H7 (cell line): Measurements from ENCODE around the gene C12orf43. TPM values are rescaled to one million over a fixed set of nuclear protein-coding genes. Genes with fewer than 3 reads are reported as not detected.

ENCODE experiments used
- DNase-seq: peaks from one replicate; pipeline ENCODE4 v3.0.0; 2012
- H3K27me3 ChIP-seq: 2 replicates; pipeline ENCODE4 v1.6.0; 2011; ENCODE audit warnings: mild to moderate bottlenecking, low read length; ENCODE audit not compliant: control insufficient read depth, insufficient read depth
- H3K36me3 ChIP-seq: replicated peaks from 2 replicates; pipeline ENCODE4 v1.5.1; 2011; ENCODE audit warnings: low read length; ENCODE audit not compliant: control insufficient read depth, insufficient read depth
- H3K4me3 ChIP-seq: 2 replicates; pipeline ENCODE4 v1.5.1; 2011; ENCODE audit warnings: low read depth, mild to moderate bottlenecking, control low read depth, low read length, moderate library complexity; ENCODE audit not compliant: insufficient read depth
- total RNA-seq: library from RNA; depleted of rRNA; stranded (reverse); fragments of >200 nt; shearing (Covaris generic); gene quantifications from 2 replicates; pipeline ENCODE4 v1.2.3, GENCODE V29; 2014

C12orf43 gene
- total RNA-seq, 1 experiment from 2014 or later, result 15.0 TPM

DNA sequence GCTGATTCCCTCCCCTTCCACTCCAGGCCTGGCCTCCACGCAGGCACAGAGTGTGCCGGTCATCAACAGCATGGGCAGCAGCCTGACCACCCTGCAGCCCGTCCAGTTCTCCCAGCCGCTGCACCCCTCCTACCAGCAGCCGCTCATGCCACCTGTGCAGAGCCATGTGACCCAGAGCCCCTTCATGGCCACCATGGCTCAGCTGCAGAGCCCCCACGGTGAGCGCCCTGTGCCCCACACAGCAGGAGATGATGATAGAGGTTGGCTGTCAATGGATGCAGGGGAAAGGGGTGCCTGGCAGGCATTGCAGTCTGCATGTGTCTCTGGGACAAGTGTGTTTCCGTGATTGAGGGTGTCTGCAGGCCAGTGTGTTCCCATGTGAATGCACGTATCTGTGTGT, 18.8 kb downstream of the C12orf43 start:
- H3K27me3 ChIP-seq, result no peaks in the 10 kb centered on the region
- peak; percentile 28 for DNase-seq
- H3K36me3 ChIP-seq, result no peaks in the 10 kb centered on the region; the same call in 1 of the 2 replicates
- H3K4me3 ChIP-seq, result no peak overlapping the region

DNA sequence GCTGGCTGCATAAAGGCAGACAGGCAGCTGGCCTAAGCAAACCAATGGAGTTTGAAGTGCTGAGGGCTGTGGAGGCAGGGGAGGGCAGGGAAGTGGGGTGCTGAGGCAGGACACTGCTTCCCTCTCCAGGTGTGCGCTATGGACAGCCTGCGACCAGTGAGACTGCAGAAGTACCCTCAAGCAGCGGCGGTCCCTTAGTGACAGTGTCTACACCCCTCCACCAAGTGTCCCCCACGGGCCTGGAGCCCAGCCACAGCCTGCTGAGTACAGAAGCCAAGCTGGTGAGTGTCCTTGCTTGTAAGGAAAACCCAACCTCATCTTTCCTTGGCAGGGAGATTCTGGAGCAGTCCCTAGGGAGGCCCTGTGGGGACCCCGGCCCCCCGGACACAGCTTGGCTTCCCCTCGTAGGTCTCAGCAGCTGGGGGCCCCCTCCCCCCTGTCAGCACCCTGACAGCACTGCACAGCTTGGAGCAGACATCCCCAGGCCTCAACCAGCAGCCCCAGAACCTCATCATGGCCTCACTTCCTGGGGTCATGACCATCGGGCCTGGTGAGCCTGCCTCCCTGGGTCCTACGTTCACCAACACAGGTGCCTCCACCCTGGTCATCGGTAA, 20.0 kb downstream of the C12orf43 start:
- H3K27me3 ChIP-seq, result no peaks in the 10 kb centered on the region
- peak; percentile 32 for DNase-seq

DNA sequence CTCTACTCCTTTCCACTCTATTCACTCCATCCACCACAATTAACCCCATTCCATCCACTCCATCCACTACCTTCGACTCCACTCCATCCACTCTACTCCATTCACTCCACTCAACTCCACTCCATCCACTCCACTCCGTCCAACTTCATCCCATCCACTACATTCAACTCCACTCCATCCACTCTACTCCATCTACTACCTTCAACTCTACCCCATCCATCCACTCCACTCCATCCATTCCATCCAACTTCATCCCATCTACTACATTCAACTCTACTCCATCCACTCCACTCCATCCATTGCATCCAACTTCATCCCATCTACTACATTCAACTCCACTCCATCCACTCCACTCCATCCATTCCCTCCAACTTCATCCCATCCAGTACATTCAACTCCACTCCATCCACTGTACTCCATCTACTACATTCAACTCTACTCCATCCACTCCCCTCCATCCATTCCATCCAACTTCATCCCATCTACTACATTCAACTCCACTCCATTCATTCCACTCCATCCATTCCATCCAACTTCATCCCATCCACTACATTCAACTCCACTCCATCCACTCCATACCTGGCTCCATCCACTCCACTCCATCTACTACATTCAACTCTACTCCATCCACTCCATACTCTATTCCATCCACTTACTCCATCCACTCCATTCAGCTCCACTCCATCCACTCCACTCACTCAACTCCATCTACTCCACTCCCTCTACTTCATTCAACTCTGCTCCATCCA, 21.5 kb downstream of the C12orf43 start:
- Histone ChIP-seq H3K27me3 (no peaks in the 10 kb centered on the region), H3K36me3 (no peaks in the 10 kb centered on the region), H3K4me3 (no peak overlapping the region)
- DNase-seq, result peak; percentile 35

More for the DNA sequence above, 20.0 kb downstream of the C12orf43 start:
- Histone ChIP-seq H3K36me3 (no peaks in the 10 kb centered on the region), H3K4me3 (no peak overlapping the region)

DNA sequence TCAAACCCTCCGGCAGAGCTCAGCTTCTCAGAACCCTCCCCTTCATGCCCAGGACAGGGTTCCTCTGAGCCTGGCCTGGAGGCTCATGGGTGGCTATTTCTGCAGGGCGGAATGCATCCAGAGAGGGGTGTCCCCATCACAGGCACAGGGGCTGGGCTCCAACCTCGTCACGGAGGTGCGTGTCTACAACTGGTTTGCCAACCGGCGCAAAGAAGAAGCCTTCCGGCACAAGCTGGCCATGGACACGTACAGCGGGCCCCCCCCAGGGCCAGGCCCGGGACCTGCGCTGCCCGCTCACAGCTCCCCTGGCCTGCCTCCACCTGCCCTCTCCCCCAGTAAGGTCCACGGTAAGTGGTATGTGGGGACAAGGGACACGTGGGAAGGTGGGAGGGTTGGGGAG, 22.2 kb downstream of the C12orf43 start:
- DNase-seq, result peak; percentile 39
- Histone ChIP-seq H3K36me3 (no peaks in the 10 kb centered on the region), H3K27me3 (no peaks in the 10 kb centered on the region), H3K4me3 (no peak overlapping the region)

DNA sequence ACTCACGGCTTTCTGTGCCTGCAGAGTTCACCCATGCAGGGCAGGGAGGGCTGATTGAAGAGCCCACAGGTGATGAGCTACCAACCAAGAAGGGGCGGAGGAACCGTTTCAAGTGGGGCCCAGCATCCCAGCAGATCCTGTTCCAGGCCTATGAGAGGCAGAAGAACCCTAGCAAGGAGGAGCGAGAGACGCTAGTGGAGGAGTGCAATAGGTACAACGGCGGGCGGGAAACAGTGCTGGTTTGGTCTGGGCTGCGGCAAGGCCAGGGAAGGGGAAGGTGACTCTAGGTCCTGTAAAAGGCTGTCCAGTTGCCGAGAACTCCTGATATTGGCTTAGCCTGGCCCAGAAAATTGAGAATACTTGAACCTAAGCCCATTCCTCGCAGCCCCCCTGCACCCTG, 22.8 kb downstream of the C12orf43 start:
- DNase-seq, result peak; percentile 39
- no peak overlapping the region for H3K4me3 ChIP-seq
- H3K27me3 ChIP-seq, result no peaks in the 10 kb centered on the region
- H3K36me3 ChIP-seq, result no peaks in the 10 kb centered on the region

DNA sequence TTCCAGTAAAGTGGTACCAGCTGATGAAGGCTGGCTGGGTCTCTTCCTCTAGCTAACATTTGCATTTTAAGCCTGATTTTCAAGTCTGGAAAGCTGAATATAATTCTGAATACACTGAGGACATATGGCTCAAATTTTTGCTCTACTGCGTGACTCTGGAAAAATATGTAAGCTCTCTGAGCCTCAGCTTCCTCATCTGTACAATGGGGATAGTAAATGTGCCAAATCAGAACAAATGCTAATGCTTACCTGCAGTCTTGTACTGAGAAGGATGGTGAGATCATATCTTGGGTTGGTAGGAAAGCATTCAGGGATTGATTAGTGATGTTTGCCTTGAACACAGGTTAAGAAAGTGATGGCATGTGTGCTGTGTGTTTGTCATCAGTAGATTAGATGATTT, 23.3 kb downstream of the C12orf43 start:
- H3K36me3 ChIP-seq, result no peaks in the 10 kb centered on the region
- H3K27me3 ChIP-seq, result no peaks in the 10 kb centered on the region
- no peak overlapping the region for H3K4me3 ChIP-seq
- peak; percentile 13 for DNase-seq

DNA sequence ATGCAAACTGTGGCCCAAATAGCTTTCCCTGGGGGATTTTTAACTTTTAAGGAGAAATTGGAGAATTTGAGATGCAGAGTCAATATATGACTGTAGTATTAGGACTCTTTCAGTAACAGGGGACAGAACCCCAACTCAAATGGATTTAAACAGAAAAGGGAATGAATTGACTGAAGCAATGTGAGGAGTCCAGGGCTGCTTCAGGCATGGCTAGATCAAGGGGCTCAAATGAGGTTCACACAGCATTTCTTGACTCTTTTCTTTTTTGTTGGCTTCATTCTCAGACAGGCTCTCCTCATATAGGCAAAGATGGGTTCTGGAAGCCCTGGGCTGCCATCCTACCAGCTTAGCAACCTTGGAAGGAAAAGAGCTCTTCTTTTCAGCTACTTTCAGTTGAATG, 24.3 kb downstream of the C12orf43 start:
- Histone ChIP-seq H3K36me3 (no peaks in the 10 kb centered on the region), H3K4me3 (no peak overlapping the region)
- no peak for DNase-seq

DNA sequence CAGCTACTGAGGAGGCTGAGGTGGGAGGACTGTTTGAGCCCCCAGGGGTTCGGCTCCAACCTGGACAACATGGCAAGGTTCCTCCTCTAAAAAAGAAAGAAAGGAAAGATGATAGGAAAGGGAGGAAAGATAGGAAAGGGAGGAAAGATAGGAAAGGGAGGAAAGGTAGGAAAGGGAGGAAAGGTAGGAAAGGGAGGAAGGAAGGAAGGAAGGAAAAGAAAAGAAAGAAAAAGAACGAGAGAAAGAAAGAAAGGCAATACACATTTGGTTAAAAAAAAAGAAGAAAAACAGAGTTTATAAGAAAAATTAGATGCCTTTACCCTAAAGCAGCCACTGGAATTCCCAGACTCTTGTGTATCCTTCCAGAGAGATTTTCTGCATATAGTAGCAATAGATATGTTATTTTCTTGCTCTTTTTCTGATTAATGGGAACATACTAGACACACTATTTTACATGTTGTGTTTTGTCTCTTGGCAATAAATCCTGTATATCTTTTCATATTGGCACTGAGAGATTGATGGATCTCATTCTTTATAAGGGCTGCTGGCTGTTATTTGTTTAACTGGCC, 25.7 kb downstream of the C12orf43 start:
- no peaks in the 10 kb centered on the region for H3K36me3 ChIP-seq
- H3K27me3 ChIP-seq, result no peaks in the 10 kb centered on the region
- H3K4me3 ChIP-seq, result no peak overlapping the region
- DNase-seq, result no peak

More for the DNA sequence above, 24.3 kb downstream of the C12orf43 start:
- no peaks in the 10 kb centered on the region for H3K27me3 ChIP-seq

DNA sequence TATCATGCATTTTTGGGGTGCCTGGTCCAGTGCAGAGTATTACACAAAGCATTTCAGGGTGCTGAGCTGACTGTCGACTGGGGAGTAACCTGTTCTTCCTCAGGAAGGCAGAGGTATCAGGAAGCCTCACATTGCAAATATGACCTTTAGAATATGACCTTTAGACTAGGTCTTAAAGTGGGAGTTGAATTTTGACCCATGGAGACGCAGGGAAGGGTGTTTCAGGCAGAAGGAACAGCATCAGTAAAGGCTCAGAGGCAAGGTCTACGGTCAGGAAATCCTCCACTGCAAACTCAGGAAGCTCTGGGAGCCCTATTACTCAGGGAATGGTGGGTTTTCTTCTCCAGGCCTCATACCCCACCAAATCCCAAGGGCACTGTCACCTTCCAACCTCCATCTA, 26.6 kb downstream of the C12orf43 start:
- Histone ChIP-seq H3K36me3 (no peaks in the 10 kb centered on the region), H3K4me3 (no peak overlapping the region), H3K27me3 (no peaks in the 10 kb centered on the region)
- no peak for DNase-seq

DNA sequence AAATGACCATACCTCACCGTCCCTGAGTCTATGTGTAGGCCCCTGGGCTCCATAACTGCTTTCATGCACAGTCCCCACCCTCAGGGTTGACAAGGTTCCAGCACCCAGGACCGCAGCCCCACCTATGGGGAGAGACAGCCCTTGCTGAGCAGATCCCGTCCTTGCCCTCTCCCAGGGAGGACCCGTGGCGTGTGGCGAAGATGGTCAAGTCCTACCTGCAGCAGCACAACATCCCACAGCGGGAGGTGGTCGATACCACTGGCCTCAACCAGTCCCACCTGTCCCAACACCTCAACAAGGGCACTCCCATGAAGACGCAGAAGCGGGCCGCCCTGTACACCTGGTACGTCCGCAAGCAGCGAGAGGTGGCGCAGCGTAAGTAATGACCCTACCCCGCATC, 27.6 kb downstream of the C12orf43 start:
- no peaks in the 10 kb centered on the region for H3K27me3 ChIP-seq
- H3K4me3 ChIP-seq, result no peak overlapping the region
- peak; percentile 18 for DNase-seq
- H3K36me3 ChIP-seq, result no peaks in the 10 kb centered on the region

DNA sequence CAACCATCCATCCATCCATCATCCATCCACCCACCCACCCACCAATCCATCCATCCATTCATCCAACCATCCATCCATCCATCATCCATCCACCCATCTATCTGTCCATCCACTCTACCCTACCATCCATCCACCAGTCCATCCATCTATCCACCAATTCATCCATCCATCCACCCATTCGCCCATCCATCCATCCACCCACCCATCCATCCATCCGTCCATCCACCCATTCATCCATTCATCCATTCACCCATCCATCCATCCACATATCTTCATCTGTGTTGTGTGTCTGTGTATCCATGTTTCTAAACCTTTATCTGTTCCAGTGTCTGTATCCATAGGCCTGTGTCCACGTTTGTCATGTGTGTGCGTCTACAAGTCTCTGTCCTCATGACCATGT, 28.1 kb downstream of the C12orf43 start:
- Histone ChIP-seq H3K36me3 (no peaks in the 10 kb centered on the region), H3K4me3 (no peak overlapping the region), H3K27me3 (no peaks in the 10 kb centered on the region)
- DNase-seq, result no peak

DNA sequence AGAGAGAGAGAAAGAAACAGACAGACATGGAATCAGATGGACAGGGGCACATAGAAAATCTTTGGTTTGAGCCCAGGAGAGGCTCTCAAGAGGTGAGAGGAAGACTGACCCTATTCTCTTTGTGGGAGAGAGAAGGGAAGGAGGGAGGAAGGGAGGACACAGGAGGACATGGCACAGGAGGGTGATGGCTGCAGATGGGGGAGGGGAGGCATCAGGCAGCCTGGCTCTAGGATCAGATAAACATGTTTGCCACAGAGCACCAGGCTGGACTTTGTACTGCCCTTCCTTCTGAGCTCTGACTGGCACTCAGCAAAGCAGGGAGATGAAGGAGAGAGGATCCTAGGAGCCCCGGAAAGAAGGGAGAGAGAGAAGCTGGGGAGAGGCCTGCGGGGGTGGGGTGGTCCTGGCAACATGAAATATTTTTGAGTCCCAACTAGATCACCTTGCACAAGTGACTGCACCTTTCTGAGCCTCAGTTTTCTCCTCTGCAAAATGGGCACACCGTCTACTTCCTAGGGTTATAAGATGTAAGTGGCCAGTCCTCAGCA, 31.9 kb downstream of the C12orf43 start:
- H3K36me3 ChIP-seq, result no peaks in the 10 kb centered on the region
- H3K27me3 ChIP-seq, result no peaks in the 10 kb centered on the region
- DNase-seq, result no peak
- no peak overlapping the region for H3K4me3 ChIP-seq

DNA sequence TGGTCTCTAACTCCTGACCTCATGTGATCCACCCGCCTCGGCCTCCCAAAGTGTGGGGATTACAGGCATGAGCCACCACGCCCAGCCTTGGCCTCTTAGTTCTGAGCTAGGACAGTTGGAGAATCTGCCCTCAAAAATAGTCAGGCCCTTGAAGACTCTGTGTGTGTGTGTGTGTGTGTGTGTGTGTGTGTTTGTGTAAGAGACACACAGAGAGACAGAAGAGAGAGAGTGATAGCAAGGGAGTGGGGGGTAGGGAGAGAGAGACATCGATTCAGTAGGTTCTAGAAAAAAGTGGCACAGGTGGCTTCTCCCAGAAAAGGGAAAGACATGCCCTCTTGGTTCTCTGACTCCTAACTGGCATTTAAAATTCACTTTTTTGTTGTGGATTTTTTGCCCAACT, 32.5 kb downstream of the C12orf43 start:
- Histone ChIP-seq H3K36me3 (no peaks in the 10 kb centered on the region), H3K27me3 (no peaks in the 10 kb centered on the region), H3K4me3 (no peak overlapping the region)
- no peak for DNase-seq

DNA sequence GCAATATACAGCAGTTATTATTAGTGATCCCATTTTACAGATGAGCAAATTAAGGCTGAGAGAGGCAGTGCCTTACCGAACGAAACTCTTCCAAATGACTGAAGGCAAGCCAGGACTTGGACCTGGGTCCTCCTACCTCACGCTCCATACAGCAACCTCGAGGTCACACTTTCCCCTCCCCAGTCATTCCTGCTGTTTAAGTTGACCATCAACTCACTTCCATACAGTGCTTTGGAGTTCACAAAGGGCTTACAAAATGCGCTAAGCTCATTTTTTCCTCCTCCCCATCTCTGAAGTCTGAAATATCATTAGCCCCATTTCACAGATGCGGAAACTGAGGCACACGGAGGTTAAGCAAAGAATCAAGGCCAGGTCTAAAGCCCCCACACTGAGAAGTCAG, 33.6 kb downstream of the C12orf43 start:
- Histone ChIP-seq H3K4me3 (no peak overlapping the region), H3K36me3 (no peaks in the 10 kb centered on the region), H3K27me3 (no peaks in the 10 kb centered on the region)
- DNase-seq, result no peak

DNA sequence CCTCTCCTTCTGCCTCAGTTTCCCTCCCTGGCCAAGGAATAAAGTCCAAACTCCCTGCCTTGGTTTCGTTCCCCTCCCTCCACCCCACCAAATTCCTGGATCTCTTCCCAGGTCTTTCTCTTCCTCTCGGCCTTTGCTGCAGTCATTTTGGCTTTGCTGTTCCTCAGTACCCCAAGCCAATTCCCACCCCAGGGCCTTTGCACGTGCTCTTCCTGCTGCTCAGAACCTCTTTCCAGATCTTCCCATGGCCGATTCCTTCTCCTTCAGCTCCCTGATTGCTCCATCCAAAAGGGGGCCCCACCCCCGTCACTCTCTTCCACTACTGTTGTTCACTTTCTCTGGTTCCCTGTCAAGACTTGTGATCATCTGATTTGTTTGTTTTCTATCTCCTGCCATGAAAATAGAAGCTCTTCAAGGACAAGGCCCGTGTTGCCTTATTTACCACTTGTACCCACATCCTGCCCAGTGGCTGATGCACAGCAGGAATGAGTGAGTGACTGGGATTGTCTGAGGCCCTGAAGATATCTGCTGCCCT, 34.8 kb downstream of the C12orf43 start:
- Histone ChIP-seq H3K4me3 (no peak overlapping the region), H3K27me3 (no peaks in the 10 kb centered on the region), H3K36me3 (no peaks in the 10 kb centered on the region)
- no peak for DNase-seq
